ENCODE data around the gene GNAO1. TPM values are rescaled to one million over a fixed set of nuclear protein-coding genes. Genes with fewer than 3 reads are reported as not detected.

Gene GNAO1
- total and polyA plus RNA-seq, 2 of the 13 experiments (the other 11 are each of a cell fraction or from before 2014, with no cell fraction given) = not detected

- BruUV-seq (replicated peaks) = no TSS peak
- H3K4me1 ChIP-seq (ENCODE audit: insufficient read depth, low read length) = peaks cover 8% of the 10 kb centered on the region; the same call in 1 of the 2 replicates
- no peak for DNase-seq (ENCODE audit: low spot score)
- ChIA-PET POLR2A (no interaction called here), CTCF (ENCODE audit: low intra/inter-chr PET ratio, low total read pairs) (no interaction called here)
- no peak overlapping the region for H2AFZ ChIP-seq (ENCODE audit: low read length)
- H3K9ac ChIP-seq (ENCODE audit: insufficient read depth, low read depth, low read length) = no peak overlapping the region
- H3K27ac ChIP-seq (ENCODE audit: extremely low read length, insufficient read depth, low read length) = no peak overlapping the region
- no peak overlapping the region for H3K4me3 ChIP-seq (replicated peaks in 1 of 3; ENCODE audit: insufficient read depth in 1 of 3, low read depth in 2 of 3, low read length in 3 of 3)
- no peaks in the 10 kb centered on the region for H3K9me3 ChIP-seq (ENCODE audit: low read length)
- 40% methylated on average over 14 of the region's 14 CpGs for WGBS (ENCODE audit: low lambda C conversion rate)
- FAIRE-seq = no peak
- H3K4me2 ChIP-seq (ENCODE audit: low read depth, low read length) = no peak overlapping the region
- TF ChIP-seq ZNF564 (CRISPR knock-in tag; IDR thresholded peaks at IDR 0.05) = no peak
- TF ChIP-seq, protein P1, sequence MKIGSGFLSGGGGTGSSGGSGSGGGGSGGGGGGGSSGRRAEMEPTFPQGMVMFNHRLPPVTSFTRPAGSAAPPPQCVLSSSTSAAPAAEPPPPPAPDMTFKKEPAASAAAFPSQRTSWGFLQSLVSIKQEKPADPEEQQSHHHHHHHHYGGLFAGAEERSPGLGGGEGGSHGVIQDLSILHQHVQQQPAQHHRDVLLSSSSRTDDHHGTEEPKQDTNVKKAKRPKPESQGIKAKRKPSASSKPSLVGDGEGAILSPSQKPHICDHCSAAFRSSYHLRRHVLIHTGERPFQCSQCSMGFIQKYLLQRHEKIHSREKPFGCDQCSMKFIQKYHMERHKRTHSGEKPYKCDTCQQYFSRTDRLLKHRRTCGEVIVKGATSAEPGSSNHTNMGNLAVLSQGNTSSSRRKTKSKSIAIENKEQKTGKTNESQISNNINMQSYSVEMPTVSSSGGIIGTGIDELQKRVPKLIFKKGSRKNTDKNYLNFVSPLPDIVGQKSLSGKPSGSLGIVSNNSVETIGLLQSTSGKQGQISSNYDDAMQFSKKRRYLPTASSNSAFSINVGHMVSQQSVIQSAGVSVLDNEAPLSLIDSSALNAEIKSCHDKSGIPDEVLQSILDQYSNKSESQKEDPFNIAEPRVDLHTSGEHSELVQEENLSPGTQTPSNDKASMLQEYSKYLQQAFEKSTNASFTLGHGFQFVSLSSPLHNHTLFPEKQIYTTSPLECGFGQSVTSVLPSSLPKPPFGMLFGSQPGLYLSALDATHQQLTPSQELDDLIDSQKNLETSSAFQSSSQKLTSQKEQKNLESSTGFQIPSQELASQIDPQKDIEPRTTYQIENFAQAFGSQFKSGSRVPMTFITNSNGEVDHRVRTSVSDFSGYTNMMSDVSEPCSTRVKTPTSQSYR (CRISPR knock-in tag; IDR thresholded peaks at IDR 0.05; ENCODE audit: borderline replicate concordance) = no peak
- TF ChIP-seq ZNF576 (CRISPR knock-in tag; IDR thresholded peaks at IDR 0.05) = no peak
- TF ChIP-seq ZNF224 (CRISPR knock-in tag; IDR thresholded peaks at IDR 0.05) = no peak
- no peak for TF ChIP-seq ZNF792 (CRISPR knock-in tag; IDR thresholded peaks at IDR 0.05)
- no peak for TF ChIP-seq ZNF431 (CRISPR knock-in tag; IDR thresholded peaks at IDR 0.05; ENCODE audit: borderline replicate concordance, low read depth)
- no peaks in the 10 kb centered on the region for H4K20me1 ChIP-seq (ENCODE audit: insufficient read depth, low read length)
- no peaks in the 10 kb centered on the region for H3K36me3 ChIP-seq (replicated peaks in 1 of 2; ENCODE audit: control insufficient read depth in 1 of 2, insufficient read depth in 2 of 2, low read length in 2 of 2)
- in situ Hi-C loops (cut with HindIII; ENCODE audit: extremely low pct_ligation_motif_present, low pct_unique_long_range_greater_than_20kb) (loop anchor here (25.0 kb wide), 1 partner anchor 839 kb away; no protein-coding TSS in a partner anchor), intact Hi-C loops (cut with micrococcal nuclease; ENCODE audit: unreplicated experiment) (no loop called here)
- peaks cover 0 to 8% of the 10 kb centered on the region in 2 experiments; a peak in 1 of 5 replicates for H3K27me3 ChIP-seq (ENCODE audit: control insufficient read depth in 1 of 2, insufficient read depth in 2 of 2, low read length in 2 of 2)
- no peaks in the 10 kb centered on the region for H3K79me2 ChIP-seq (ENCODE audit: insufficient read depth, low read length)
- no peak for ATAC-seq
Measured at GRCh38 chr16:56300891-56301850, 109.9 kb downstream of the GNAO1 start.

All from HepG2 (cell line).